Endothelial cell of umbilical vein (primary cell): Measurements from ENCODE around the gene UBE2U. TPM values are rescaled to one million over a fixed set of nuclear protein-coding genes. Genes with fewer than 3 reads are reported as not detected.

Experiments used
- BruUV-seq: library from RNA; stranded (reverse); fragments of 400-500 nt; replicated peaks from 2 replicates; lab custom pipeline; 2021; lab: Mats Ljungman, UMichigan
- CTCF ChIA-PET: fragments of 300-600, 350-600 bp; sonication (Branson Sonifier 250); formaldehyde crosslinking; loops from one replicate; lab custom pipeline; 2021; ENCODE audit warnings: antibody characterized with exemption, inconsistent platforms; lab: Charles Lee
- POLR2A ChIA-PET: fragments of 300-600, 350-600 bp; sonication (Branson Sonifier 250); formaldehyde crosslinking; loops from one replicate; lab custom pipeline; 2021; ENCODE audit warnings: antibody characterized with exemption, inconsistent platforms; lab: Charles Lee
- DNase-seq: peaks from one replicate; pipeline ENCODE4 v3.0.0-alpha.2; 2011; ENCODE audit warnings: low read depth, low spot score
- FAIRE-seq: peaks from 2 replicates; lab custom pipeline; 2011; peaks lifted over from hg19 to GRCh38; lab: Jason Lieb, UNC
- H2AFZ ChIP-seq: 2 replicates; pipeline ENCODE4 v1.6.0; 2012; ENCODE audit warnings: low read depth, low read length, control low read depth, inconsistent platforms
- H3K27ac ChIP-seq: 2 replicates; pipeline ENCODE4 v1.5.1; 2011; ENCODE audit warnings: low read depth, mild to moderate bottlenecking, control low read depth, low read length, moderate library complexity; ENCODE audit not compliant: insufficient read depth
- H3K27me3 ChIP-seq, 2 experiments: 2 replicates each; pipeline versions ENCODE4 v1.6.0 to v1.6.1; 2011; ENCODE audit warnings: low read length in 2 of 2, mixed read lengths in 1 of 2; ENCODE audit not compliant: control insufficient read depth in 2 of 2, insufficient read depth in 2 of 2
- H3K36me3 ChIP-seq, 2 experiments: 2 replicates in 1 of 2; 3 replicates in 1 of 2; pipeline ENCODE4 v1.5.1; 2011; ENCODE audit warnings: low read length in 2 of 2, mild to moderate bottlenecking in 1 of 2, moderate library complexity in 1 of 2; ENCODE audit not compliant: control insufficient read depth in 2 of 2, insufficient read depth in 2 of 2; ENCODE audit errors: extremely low read depth in 1 of 2
- H3K4me1 ChIP-seq: 3 replicates; pipeline ENCODE4 v1.5.1; 2011; ENCODE audit warnings: mild to moderate bottlenecking, low read length; ENCODE audit not compliant: control insufficient read depth, insufficient read depth; ENCODE audit errors: extremely low read depth
- H3K4me2 ChIP-seq: 2 replicates; pipeline ENCODE4 v1.6.1; 2011; ENCODE audit warnings: low read length, control low read depth, mixed read lengths; ENCODE audit not compliant: insufficient read depth
- H3K4me3 ChIP-seq, 3 experiments: fragments of 200-600 bp in 1 of 3; sonication (generic), shearing (Covaris generic) in 1 of 3; replicated peaks in 1 of 3; 2 replicates each; pipeline ENCODE4 v1.5.1; 2011 to 2016; ENCODE audit warnings: control low read depth in 3 of 3, low read length in 3 of 3, mild to moderate bottlenecking in 2 of 3, inconsistent platforms in 1 of 3, low read depth in 1 of 3, moderate library complexity in 1 of 3; ENCODE audit not compliant: insufficient read depth in 1 of 3
- H3K79me2 ChIP-seq: 2 replicates; pipeline ENCODE4 v1.6.0; 2012; ENCODE audit warnings: low read length, inconsistent platforms; ENCODE audit not compliant: control insufficient read depth, insufficient read depth
- H3K9ac ChIP-seq: replicated peaks from 2 replicates; pipeline ENCODE3; 2011; ENCODE audit warnings: low read length, control low read depth; ENCODE audit not compliant: insufficient read depth; ENCODE audit errors: extremely low read depth
- H3K9me1 ChIP-seq: replicated peaks from 3 replicates; pipeline ENCODE4 v1.6.0; 2011; ENCODE audit warnings: mild to moderate bottlenecking, low read length; ENCODE audit not compliant: control insufficient read depth, insufficient read depth; ENCODE audit errors: extremely low read depth
- H3K9me3 ChIP-seq: replicated peaks from 2 replicates; pipeline ENCODE4 v1.5.1; 2012; ENCODE audit warnings: low read length, inconsistent platforms; ENCODE audit not compliant: control insufficient read depth, insufficient read depth
- H4K20me1 ChIP-seq: replicated peaks from 2 replicates; pipeline ENCODE3; 2011; ENCODE audit warnings: mild to moderate bottlenecking, low read length; ENCODE audit not compliant: control insufficient read depth, insufficient read depth; ENCODE audit errors: extremely low read depth
- EZH2 ChIP-seq: IDR thresholded peaks from 2 replicates; pipeline ENCODE4 v1.6.1; 2012; ENCODE audit warnings: borderline replicate concordance, low read depth, mild to moderate bottlenecking, moderate library complexity, low read length, inconsistent platforms; ENCODE audit not compliant: severe bottlenecking
- FOS ChIP-seq: IDR thresholded peaks from 2 replicates; pipeline ENCODE4 v1.6.1; 2011; ENCODE audit warnings: mild to moderate bottlenecking, low read length, moderate library complexity, borderline replicate concordance; ENCODE audit not compliant: insufficient read depth
- GATA2 ChIP-seq: IDR thresholded peaks from 2 replicates; pipeline ENCODE4 v1.7.0; 2011; ENCODE audit warnings: low read depth, mild to moderate bottlenecking, moderate library complexity, mixed read lengths, low read length; ENCODE audit not compliant: insufficient read length, insufficient read depth
- MAX ChIP-seq: IDR thresholded peaks from 2 replicates; pipeline ENCODE4 v1.6.1; 2011; ENCODE audit not compliant: insufficient read depth, insufficient read length
- MYC ChIP-seq: IDR thresholded peaks from one replicate; pipeline ENCODE4 v1.6.1; 2011; ENCODE audit warnings: mild to moderate bottlenecking, low read depth, low read length
- POLR2A ChIP-seq: IDR thresholded peaks from 2 replicates; pipeline ENCODE4 v1.6.1; 2012; ENCODE audit warnings: low read depth, mild to moderate bottlenecking, control low read depth, low read length
- POLR2AphosphoS5 ChIP-seq: IDR thresholded peaks from 2 replicates; pipeline ENCODE4 v1.6.1; 2012; ENCODE audit warnings: low read depth, mild to moderate bottlenecking, control low read depth, low read length, moderate library complexity; ENCODE audit not compliant: insufficient read depth
- dilution Hi-C: fragments of 300-500 bp; cut with MboI; formaldehyde crosslinking; loops from one replicate; pipeline ENCODE4 v1.15.0; 2019; ENCODE audit warnings: low sequenced_read_pairs; ENCODE audit not compliant: extremely low pct_ligation_motif_present
- intact Hi-C: fragments of 100-400 bp; cut with micrococcal nuclease; formaldehyde crosslinking; loops from one replicate; pipeline ENCODE4 v1.10.0; 2022
- polyA plus RNA-seq, 4 experiments: library from polyadenylated mRNA; depleted of rRNA in 3 of 4; stranded (reverse) in 3 of 4; unstranded in 1 of 4; fragments of >200 nt; gene quantifications; 2 replicates each; pipeline versions ENCODE4 v1.2.1 to v1.2.3, GENCODE V29; 2011 to 2012; ENCODE audit warnings: missing spikeins in 1 of 4
- total RNA-seq: library from RNA; stranded (reverse); gene quantifications from 2 replicates; pipeline ENCODE4 v1.2.3, GENCODE V29; 2021
- TF ChIP-seq, protein P1 (sequence below), 2 donors: IDR thresholded peaks; 1 replicate in 1 of 2; 2 replicates in 1 of 2; pipeline ENCODE4 v1.5.1; 2011; ENCODE audit warnings: low read length in 2 of 2, mild to moderate bottlenecking in 2 of 2, moderate library complexity in 2 of 2, control low read depth in 1 of 2, inconsistent platforms in 1 of 2, low read depth in 1 of 2; ENCODE audit not compliant: insufficient read depth in 1 of 2; ENCODE audit errors: extremely low read depth in 1 of 2

The UBE2U gene
- total and polyA plus RNA-seq, 2 donors (not counting 3 experiments of a cell fraction or from before 2014, with no cell fraction given), result not detected

DNA sequence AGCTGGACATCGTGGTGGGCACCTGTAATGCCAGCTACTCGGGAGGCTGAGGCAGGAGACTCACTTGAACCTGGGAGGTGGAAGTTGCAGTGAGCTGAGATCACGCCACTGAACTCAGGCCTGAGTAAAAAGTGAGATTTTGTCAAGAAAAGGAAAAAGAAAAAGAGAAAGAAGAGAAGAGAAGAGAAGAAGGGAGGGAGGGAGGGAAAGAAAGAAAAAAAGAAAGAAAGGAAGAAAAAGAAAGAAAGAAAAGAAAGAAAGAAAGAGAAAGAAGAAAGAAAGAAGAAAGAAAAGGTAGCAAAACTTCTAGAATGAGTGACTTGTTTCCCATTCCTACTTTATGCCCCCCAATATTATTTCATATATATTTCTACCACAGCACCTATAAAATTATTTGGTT lies 98.8 kb downstream of the UBE2U start:
- H3K4me3 ChIP-seq, result no peak overlapping the region
- H3K4me1 ChIP-seq, result peaks cover 8% of the 10 kb centered on the region
- H4K20me1 ChIP-seq, result no peaks in the 10 kb centered on the region
- H3K9me1 ChIP-seq, result no peaks in the 10 kb centered on the region
- FAIRE-seq, result no peak
- no peak for DNase-seq
- no peaks in the 10 kb centered on the region for H3K27me3 ChIP-seq
- no peaks in the 10 kb centered on the region for H3K79me2 ChIP-seq
- TF ChIP-seq POLR2AphosphoS5, result no peak
- TF ChIP-seq, protein P1, sequence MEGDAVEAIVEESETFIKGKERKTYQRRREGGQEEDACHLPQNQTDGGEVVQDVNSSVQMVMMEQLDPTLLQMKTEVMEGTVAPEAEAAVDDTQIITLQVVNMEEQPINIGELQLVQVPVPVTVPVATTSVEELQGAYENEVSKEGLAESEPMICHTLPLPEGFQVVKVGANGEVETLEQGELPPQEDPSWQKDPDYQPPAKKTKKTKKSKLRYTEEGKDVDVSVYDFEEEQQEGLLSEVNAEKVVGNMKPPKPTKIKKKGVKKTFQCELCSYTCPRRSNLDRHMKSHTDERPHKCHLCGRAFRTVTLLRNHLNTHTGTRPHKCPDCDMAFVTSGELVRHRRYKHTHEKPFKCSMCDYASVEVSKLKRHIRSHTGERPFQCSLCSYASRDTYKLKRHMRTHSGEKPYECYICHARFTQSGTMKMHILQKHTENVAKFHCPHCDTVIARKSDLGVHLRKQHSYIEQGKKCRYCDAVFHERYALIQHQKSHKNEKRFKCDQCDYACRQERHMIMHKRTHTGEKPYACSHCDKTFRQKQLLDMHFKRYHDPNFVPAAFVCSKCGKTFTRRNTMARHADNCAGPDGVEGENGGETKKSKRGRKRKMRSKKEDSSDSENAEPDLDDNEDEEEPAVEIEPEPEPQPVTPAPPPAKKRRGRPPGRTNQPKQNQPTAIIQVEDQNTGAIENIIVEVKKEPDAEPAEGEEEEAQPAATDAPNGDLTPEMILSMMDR (IDR thresholded peaks at IDR 0.05; ENCODE audit: extremely low read depth in 1 of 2, insufficient read depth in 1 of 2, low read depth in 1 of 2, low read length in 2 of 2), result no peak
- TF ChIP-seq POLR2A, result no peak
- dilution Hi-C loops, result no loop called here
- no peaks in the 10 kb centered on the region for H3K9me3 ChIP-seq
- no peak overlapping the region for H2AFZ ChIP-seq
- BruUV-seq, result no TSS peak
- H3K9ac ChIP-seq, result no peak overlapping the region
- no peak overlapping the region for H3K4me2 ChIP-seq
- intact Hi-C loops, result no loop called here
- POLR2A ChIA-PET, result no interaction called here
- no peaks in the 10 kb centered on the region for H3K36me3 ChIP-seq
- no peak overlapping the region for H3K27ac ChIP-seq
- CTCF ChIA-PET, result interaction anchor here (1.4 kb wide), 1 partner anchor 15 kb away, joined by 3 read pairs; no protein-coding TSS in a partner anchor

DNA sequence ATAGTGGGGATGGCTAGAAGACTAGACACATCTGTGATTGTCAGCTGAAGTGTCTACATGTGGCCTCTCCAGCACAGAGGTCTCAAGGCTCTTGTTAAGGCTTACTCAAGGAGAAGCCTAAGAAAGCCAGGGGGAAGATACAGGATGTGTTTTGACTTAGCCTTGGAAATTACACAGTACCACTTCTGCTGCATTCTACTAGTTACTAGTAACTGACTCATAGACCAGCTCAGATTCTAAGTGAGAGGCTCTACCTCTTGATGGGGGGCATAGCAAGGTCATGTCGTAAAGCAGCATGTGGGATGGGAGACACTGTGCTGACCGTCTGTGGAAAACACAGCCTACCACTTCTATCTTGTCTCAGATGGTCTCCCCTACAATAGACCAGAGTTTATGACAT lies 99.5 kb downstream of the UBE2U start:
- Histone ChIP-seq H3K9me1 (no peaks in the 10 kb centered on the region), H4K20me1 (no peaks in the 10 kb centered on the region), H3K79me2 (no peaks in the 10 kb centered on the region), H3K4me2 (no peak overlapping the region), H3K27ac (no peak overlapping the region), H3K9me3 (no peaks in the 10 kb centered on the region), H3K9ac (no peak overlapping the region), H2AFZ (no peak overlapping the region), H3K4me1 (peaks cover 8% of the 10 kb centered on the region), H3K27me3 (no peaks in the 10 kb centered on the region), H3K4me3 (no peak overlapping the region), H3K36me3 (no peaks in the 10 kb centered on the region)
- ChIA-PET POLR2A (no interaction called here), CTCF (interaction anchor here (1.4 kb wide), 1 partner anchor 15 kb away, joined by 3 read pairs; no protein-coding TSS in a partner anchor)
- dilution Hi-C loops, result no loop called here
- DNase-seq (no peak), FAIRE-seq (no peak)
- BruUV-seq, result no TSS peak
- TF ChIP-seq FOS (no peak), GATA2 (no peak), POLR2AphosphoS5 (no peak), EZH2 (no peak), MAX (no peak), MYC (no peak), POLR2A (no peak)
- TF ChIP-seq, protein P1 (IDR thresholded peaks at IDR 0.05; ENCODE audit: extremely low read depth in 1 of 2, insufficient read depth in 1 of 2, low read depth in 1 of 2, low read length in 2 of 2), result no peak
- intact Hi-C loops, result no loop called here
